Activated CD4-positive, alpha-beta T cell treated with anti-CD3 and anti-CD28 coated beads, Interleukin-2, amount 50 U/mL, for 48 hours (primary cell): ENCODE data around the gene APOL4.
A peak's percentile ranks its signal among the peaks of the same experiment; 100 is the strongest.
"Not testable (repeated sequence)": the region's sequence is repeated elsewhere in the genome, so short reads cannot be mapped to it uniquely, and the experiment has no call there.

Source experiments
- DNase-seq, 2 experiments: peaks; one replicate each; pipeline ENCODE4 v3.0.0-alpha.2; 2020

APOL4 gene

GRCh38 chr22:36205573-36205972, 4.0 kb upstream of the APOL4 start:
- DNase-seq = not testable (repeated sequence)

- DNase-seq = no peak
These were observed 3.0 kb upstream of the APOL4 start for GRCh38 chr22:36204632-36205015.

GRCh38 chr22:36204001-36204631, 2.5 kb upstream of the APOL4 start:
- no peak for DNase-seq

- not testable (repeated sequence) for DNase-seq
These were observed 1.8 kb upstream of the APOL4 start for GRCh38 chr22:36203441-36203840.

- DNase-seq = not testable (repeated sequence)
These were observed 1.3 kb upstream of the APOL4 start for GRCh38 chr22:36202906-36203305.

- DNase-seq = not testable (repeated sequence)
These were observed 584 bp downstream of the APOL4 start for GRCh38 chr22:36201025-36201424.

- DNase-seq = no peak
These were observed 2.5 kb downstream of the APOL4 start for GRCh38 chr22:36199001-36199551.

- DNase-seq = no peak
These were observed 3.1 kb downstream of the APOL4 start for GRCh38 chr22:36198536-36198935.

- DNase-seq = peak in 1 of 2 experiments; percentile 25
These were observed 4.0 kb downstream of the APOL4 start for GRCh38 chr22:36197514-36198146.

GRCh38 chr22:36197065-36197440, 4.6 kb downstream of the APOL4 start:
- no peak for DNase-seq

- DNase-seq = no peak
These were observed 5.2 kb downstream of the APOL4 start for GRCh38 chr22:36196254-36197064.

- DNase-seq = peak; percentile 32 to 56
These were observed 6.6 kb downstream of the APOL4 start for GRCh38 chr22:36194971-36195370.

- DNase-seq = no peak
These were observed 7.2 kb downstream of the APOL4 start for GRCh38 chr22:36194385-36194784.

GRCh38 chr22:36193577-36193976, 8.0 kb downstream of the APOL4 start:
- no peak for DNase-seq

GRCh38 chr22:36193171-36193570, 8.4 kb downstream of the APOL4 start:
- DNase-seq = no peak

- no peak for DNase-seq
These were observed 9.1 kb downstream of the APOL4 start for GRCh38 chr22:36192542-36192941.

- DNase-seq = no peak
These were observed 10.3 kb downstream of the APOL4 start for GRCh38 chr22:36191106-36191836.

- not testable (repeated sequence) for DNase-seq
These were observed 13.7 kb downstream of the APOL4 start for GRCh38 chr22:36187862-36188261.

GRCh38 chr22:36185828-36186624, 15.6 kb downstream of the APOL4 start:
- no peak for DNase-seq

GRCh38 chr22:36184433-36185025, 17.1 kb downstream of the APOL4 start:
- DNase-seq = no peak

GRCh38 chr22:36183446-36183845, 18.2 kb downstream of the APOL4 start:
- DNase-seq = no peak

GRCh38 chr22:36182857-36183256, 18.8 kb downstream of the APOL4 start:
- DNase-seq = no peak
